PC-9 (cell line): ENCODE measurements around the gene PER1. TPM values are rescaled to one million over a fixed set of nuclear protein-coding genes. Genes with fewer than 3 reads are reported as not detected.

Experiments
- BruUV-seq: library from RNA; stranded (reverse); fragments of 400-500 nt; replicated peaks from 2 replicates; lab custom pipeline; 2021; lab: Mats Ljungman, UMichigan
- CTCF ChIA-PET: fragments of 300-600 bp; sonication (Branson Sonifier 250); formaldehyde crosslinking; loops from one replicate; lab custom pipeline; 2022; ENCODE audit warnings: antibody characterized with exemption; lab: Charles Lee
- POLR2A ChIA-PET: fragments of 300-600 bp; sonication (Branson Sonifier 250); formaldehyde crosslinking; loops from one replicate; lab custom pipeline; 2022; ENCODE audit warnings: antibody characterized with exemption; ENCODE audit not compliant: unreplicated experiment; lab: Charles Lee
- DNase-seq, 2 experiments: peaks; one replicate each; pipeline versions ENCODE4 v3.0.0 to v3.0.0-alpha.2; 2015 to 2022; ENCODE audit warnings: mixed read lengths in 1 of 2
- H2AFZ ChIP-seq: fragments of 200-600 bp; sonication (generic); 2 replicates; pipeline ENCODE4 v1.8.1; 2017; ENCODE audit warnings: antibody characterized with exemption
- H3F3A ChIP-seq: fragments of 200-600 bp; sonication (generic); 2 replicates; pipeline ENCODE4 v1.8.1; 2017; ENCODE audit warnings: antibody characterized with exemption, mild to moderate bottlenecking, low read depth; ENCODE audit not compliant: insufficient read depth
- H3K27ac ChIP-seq: fragments of 200-600 bp; sonication (generic); 2 replicates; pipeline ENCODE4 v1.6.1; 2016; ENCODE audit warnings: mixed run types
- H3K27me3 ChIP-seq: fragments of 200-600 bp; sonication (generic); 2 replicates; pipeline ENCODE4 v1.6.1; 2016; ENCODE audit warnings: low read depth, mixed run types; ENCODE audit not compliant: insufficient read depth
- H3K36me3 ChIP-seq: fragments of 200-600 bp; sonication (generic); 2 replicates; pipeline ENCODE4 v1.6.1; 2016; ENCODE audit warnings: low read depth, mixed run types
- H3K4me1 ChIP-seq: fragments of 200-600 bp; sonication (generic); replicated peaks from 2 replicates; pipeline ENCODE4 v1.6.1; 2016; ENCODE audit warnings: mixed run types; ENCODE audit not compliant: insufficient read depth
- H3K4me2 ChIP-seq: fragments of 200-600 bp; sonication (generic); 2 replicates; pipeline ENCODE4 v1.6.1; 2017; ENCODE audit warnings: mixed run types
- H3K4me3 ChIP-seq: fragments of 200-600 bp; sonication (generic); 2 replicates; pipeline ENCODE4 v1.6.1; 2016; ENCODE audit warnings: mixed run types
- H3K79me2 ChIP-seq: fragments of 200-600 bp; sonication (generic); 2 replicates; pipeline ENCODE4 v1.6.1; 2017; ENCODE audit warnings: low read depth, mixed run types
- H3K9me2 ChIP-seq: fragments of 200-600 bp; sonication (generic); 2 replicates; pipeline ENCODE4 v1.8.1; 2017; ENCODE audit warnings: mild to moderate bottlenecking; ENCODE audit not compliant: insufficient read depth
- H3K9me3 ChIP-seq: fragments of 200-600 bp; sonication (generic); 2 replicates; pipeline ENCODE4 v1.8.1; 2016; ENCODE audit warnings: low read depth; ENCODE audit not compliant: insufficient read depth
- H4K20me1 ChIP-seq: fragments of 200-600 bp; sonication (generic); 2 replicates; pipeline ENCODE4 v1.8.1; 2017; ENCODE audit not compliant: insufficient read depth
- EZH2 ChIP-seq: fragments of 200-600 bp; sonication (generic); IDR thresholded peaks from 2 replicates; pipeline ENCODE4 v1.8.0; 2017; ENCODE audit warnings: antibody characterized with exemption, low read depth
- intact Hi-C: fragments of 100-400 bp; cut with micrococcal nuclease; formaldehyde crosslinking; loops from one replicate; pipeline ENCODE4 v1.10.0; 2022; ENCODE audit not compliant: unreplicated experiment
- total RNA-seq: library from RNA; stranded (reverse); gene quantifications from 2 replicates; pipeline ENCODE4 v1.2.3, GENCODE V29; 2021
- TF ChIP-seq, protein P1 (sequence below): fragments of 200-600 bp; sonication (generic); conservative IDR thresholded peaks from 2 replicates; pipeline ENCODE4 v1.6.1; 2017; ENCODE audit warnings: mixed run types, antibody characterized with exemption, mild to moderate bottlenecking, moderate library complexity

The PER1 gene
- total RNA-seq, 1 experiment from 2014 or later: 60.2 TPM

- no peaks in the 10 kb centered on the region for H3K9me2 ChIP-seq
- no peaks in the 10 kb centered on the region for H3K36me3 ChIP-seq
- peaks cover 16% of the 10 kb centered on the region; the same call in 1 of the 2 replicates for H3F3A ChIP-seq
- no peak overlapping the region for H3K4me2 ChIP-seq
- H2AFZ ChIP-seq: no peak overlapping the region
- no TSS peak for BruUV-seq
- H3K27ac ChIP-seq: no peak overlapping the region
- H4K20me1 ChIP-seq: no peaks in the 10 kb centered on the region; the same call in 1 of the 2 replicates
- ChIA-PET POLR2A (interaction anchor here (0.7 kb wide), 1 partner anchor 284 kb away, joined by 3 read pairs; no protein-coding TSS in a partner anchor), CTCF (no interaction called here)
- no peak for DNase-seq
- intact Hi-C loops: no loop called here
- no peaks in the 10 kb centered on the region for H3K27me3 ChIP-seq
- 0 out of 2 replicates have a peak, but pooled peaks cover 6% of the 10 kb centered on the region for H3K79me2 ChIP-seq
- TF ChIP-seq, protein P1, sequence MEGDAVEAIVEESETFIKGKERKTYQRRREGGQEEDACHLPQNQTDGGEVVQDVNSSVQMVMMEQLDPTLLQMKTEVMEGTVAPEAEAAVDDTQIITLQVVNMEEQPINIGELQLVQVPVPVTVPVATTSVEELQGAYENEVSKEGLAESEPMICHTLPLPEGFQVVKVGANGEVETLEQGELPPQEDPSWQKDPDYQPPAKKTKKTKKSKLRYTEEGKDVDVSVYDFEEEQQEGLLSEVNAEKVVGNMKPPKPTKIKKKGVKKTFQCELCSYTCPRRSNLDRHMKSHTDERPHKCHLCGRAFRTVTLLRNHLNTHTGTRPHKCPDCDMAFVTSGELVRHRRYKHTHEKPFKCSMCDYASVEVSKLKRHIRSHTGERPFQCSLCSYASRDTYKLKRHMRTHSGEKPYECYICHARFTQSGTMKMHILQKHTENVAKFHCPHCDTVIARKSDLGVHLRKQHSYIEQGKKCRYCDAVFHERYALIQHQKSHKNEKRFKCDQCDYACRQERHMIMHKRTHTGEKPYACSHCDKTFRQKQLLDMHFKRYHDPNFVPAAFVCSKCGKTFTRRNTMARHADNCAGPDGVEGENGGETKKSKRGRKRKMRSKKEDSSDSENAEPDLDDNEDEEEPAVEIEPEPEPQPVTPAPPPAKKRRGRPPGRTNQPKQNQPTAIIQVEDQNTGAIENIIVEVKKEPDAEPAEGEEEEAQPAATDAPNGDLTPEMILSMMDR: no peak
- no peak for TF ChIP-seq EZH2
- H3K4me3 ChIP-seq: no peak overlapping the region
- H3K9me3 ChIP-seq: no peaks in the 10 kb centered on the region
- H3K4me1 ChIP-seq: peaks cover 25% of the 10 kb centered on the region
These were observed 837 bp upstream of the PER1 start for GRCh38 chr17:8153031-8153451.

GRCh38 chr17:8151641-8152111, 528 bp downstream of the PER1 start:
- peak overlapping the region; percentile 60; the same call in 1 of the 2 replicates for H3K4me3 ChIP-seq
- CTCF ChIA-PET: interaction anchor here (0.6 kb wide), 1 partner anchor 13 kb away, joined by 3 read pairs; no protein-coding TSS in a partner anchor
- H3K27ac ChIP-seq: no peak overlapping the region
- H3K4me2 ChIP-seq: peak overlapping the region; percentile 85
- H3K36me3 ChIP-seq: no peaks in the 10 kb centered on the region
- H3F3A ChIP-seq: peaks cover 15% of the 10 kb centered on the region; the same call in 1 of the 2 replicates
- intact Hi-C loops: no loop called here
- H2AFZ ChIP-seq: peak overlapping the region; percentile 74
- H3K4me1 ChIP-seq: peaks cover 25% of the 10 kb centered on the region
- no peaks in the 10 kb centered on the region for H3K27me3 ChIP-seq
- no peak for DNase-seq
- POLR2A ChIA-PET: interaction anchor here (0.6 to 0.9 kb wide), 2 partner anchors 39 to 382 kb away, joined by 4 to 8 read pairs; no protein-coding TSS in a partner anchor
- no peaks in the 10 kb centered on the region; the same call in 1 of the 2 replicates for H4K20me1 ChIP-seq
- BruUV-seq: TSS peak; percentile 88
- TF ChIP-seq, protein P1: no peak
- TF ChIP-seq EZH2: no peak
- H3K79me2 ChIP-seq: 0 out of 2 replicates have a peak, but pooled peaks cover 6% of the 10 kb centered on the region
- H3K9me3 ChIP-seq: no peaks in the 10 kb centered on the region
- H3K9me2 ChIP-seq: no peaks in the 10 kb centered on the region

GRCh38 chr17:8151120-8151640, 1.0 kb downstream of the PER1 start:
- Histone ChIP-seq H3K9me3 (no peaks in the 10 kb centered on the region), H3K27ac (no peak overlapping the region), H3K79me2 (0 out of 2 replicates have a peak, but pooled peaks cover 6% of the 10 kb centered on the region), H3K9me2 (no peaks in the 10 kb centered on the region), H3K27me3 (no peaks in the 10 kb centered on the region), H3F3A (peaks cover 15% of the 10 kb centered on the region; the same call in 1 of the 2 replicates), H4K20me1 (no peaks in the 10 kb centered on the region; the same call in 1 of the 2 replicates), H3K36me3 (no peaks in the 10 kb centered on the region), H3K4me2 (peak overlapping the region; percentile 85), H2AFZ (no peak overlapping the region), H3K4me3 (peak overlapping the region; percentile 60; the same call in 1 of the 2 replicates), H3K4me1 (peaks cover 25% of the 10 kb centered on the region)
- ChIA-PET POLR2A (interaction anchor here (0.6 to 0.7 kb wide), 3 partner anchors 72 to 383 kb away, joined by 5 to 8 read pairs (median 5); no protein-coding TSS in a partner anchor), CTCF (interaction anchor here (0.6 kb wide), 2 partner anchors 13 to 667 kb away, joined by 3 to 4 read pairs; partner anchors contain the start of gene POLR2A)
- intact Hi-C loops: no loop called here
- TF ChIP-seq, protein P1: no peak
- TF ChIP-seq EZH2: no peak
- peak in 1 of 2 experiments; percentile 82 for DNase-seq
- no TSS peak for BruUV-seq
